AG20443 (cell line): Measurements from ENCODE around the gene OR6K3.
"Not testable (repeated sequence)": the region's sequence is repeated elsewhere in the genome, so short reads cannot be mapped to it uniquely, and the experiment has no call there.

Experiments used
- DNase-seq: peaks from one replicate; pipeline ENCODE4 v3.0.0; 2012; ENCODE audit warnings: low spot score, mixed read lengths

The OR6K3 gene, protein sequence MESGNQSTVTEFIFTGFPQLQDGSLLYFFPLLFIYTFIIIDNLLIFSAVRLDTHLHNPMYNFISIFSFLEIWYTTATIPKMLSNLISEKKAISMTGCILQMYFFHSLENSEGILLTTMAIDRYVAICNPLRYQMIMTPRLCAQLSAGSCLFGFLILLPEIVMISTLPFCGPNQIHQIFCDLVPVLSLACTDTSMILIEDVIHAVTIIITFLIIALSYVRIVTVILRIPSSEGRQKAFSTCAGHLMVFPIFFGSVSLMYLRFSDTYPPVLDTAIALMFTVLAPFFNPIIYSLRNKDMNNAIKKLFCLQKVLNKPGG

DNA sequence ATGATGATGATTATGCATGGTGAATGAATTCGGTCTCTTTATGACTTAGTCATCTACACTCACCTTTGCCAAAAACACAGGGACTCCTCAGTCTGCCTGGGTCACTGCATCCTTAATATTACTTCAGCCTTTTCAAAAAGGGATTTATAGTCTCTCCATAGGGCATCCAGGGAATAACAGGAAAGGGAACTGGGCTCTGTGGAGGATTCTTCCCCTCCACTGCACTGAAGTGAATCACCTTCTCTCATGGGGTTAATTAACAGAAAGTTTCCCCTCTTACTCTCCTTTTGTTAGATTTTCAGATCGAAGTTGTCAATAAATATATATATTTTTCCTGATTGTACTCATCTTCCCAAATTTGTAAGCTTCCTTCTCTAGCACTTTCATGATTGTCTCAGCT is at the start of gene OR6K3:
Gene OR6K3, minus strand, starts transcription at position 101 of the 400 bp plus-strand sequence. CDS start 2,605 bp downstream, outside the sequence.
- no peak for DNase-seq

DNA sequence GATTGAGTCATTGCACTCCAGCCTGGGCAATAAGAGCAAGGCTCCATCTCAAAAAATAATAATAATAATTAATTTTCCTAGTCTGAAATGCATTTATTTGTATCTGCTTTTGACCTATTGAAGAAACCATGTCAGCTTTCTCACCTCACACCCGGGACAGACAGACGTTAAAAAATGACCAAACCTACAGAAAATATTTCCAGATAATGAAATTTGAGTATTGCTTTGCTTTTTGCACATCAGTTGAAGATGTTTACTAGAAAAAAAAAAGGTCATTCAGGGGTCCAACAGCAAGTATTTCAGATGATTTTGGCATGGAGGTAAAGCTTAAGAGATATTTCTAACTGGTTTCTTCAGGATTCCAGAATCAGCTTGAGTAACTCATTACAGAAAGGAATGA is 33.9 kb upstream of the OR6K3 start, which contains the start of gene OR6K6:
Gene OR6K6, plus strand, starts transcription at position 301 of the 400 bp plus-strand sequence. CDS start 168 bp downstream, outside the sequence.
- no peak for DNase-seq

DNA sequence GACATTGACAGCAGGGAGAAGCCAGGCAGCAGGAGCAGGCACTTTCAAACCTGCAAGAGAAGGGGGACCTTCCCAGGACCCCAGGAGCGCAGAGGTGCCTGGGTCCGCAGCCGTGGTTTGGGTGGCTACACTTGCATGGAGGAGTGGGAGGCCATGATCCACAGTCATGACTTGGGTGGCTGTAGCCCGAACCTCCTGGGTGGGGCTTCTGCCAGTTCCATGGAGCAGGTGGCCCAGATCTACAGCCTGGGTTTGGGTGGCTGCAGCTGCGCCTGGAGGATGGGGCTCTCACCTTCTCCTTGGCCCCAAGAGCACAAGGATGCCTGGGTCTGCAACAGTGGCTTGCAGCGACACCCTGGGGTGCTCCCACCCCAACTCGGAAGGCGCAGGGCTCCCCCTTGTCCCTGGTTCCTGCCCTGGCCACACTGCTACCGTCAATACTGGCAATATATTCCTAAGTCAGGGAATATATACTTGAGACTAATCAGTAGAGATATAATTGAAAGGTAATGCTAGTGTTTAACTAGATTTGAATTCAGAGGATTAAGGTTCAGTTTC is 31.7 kb upstream of the OR6K3 start:
- no peak for DNase-seq

DNA sequence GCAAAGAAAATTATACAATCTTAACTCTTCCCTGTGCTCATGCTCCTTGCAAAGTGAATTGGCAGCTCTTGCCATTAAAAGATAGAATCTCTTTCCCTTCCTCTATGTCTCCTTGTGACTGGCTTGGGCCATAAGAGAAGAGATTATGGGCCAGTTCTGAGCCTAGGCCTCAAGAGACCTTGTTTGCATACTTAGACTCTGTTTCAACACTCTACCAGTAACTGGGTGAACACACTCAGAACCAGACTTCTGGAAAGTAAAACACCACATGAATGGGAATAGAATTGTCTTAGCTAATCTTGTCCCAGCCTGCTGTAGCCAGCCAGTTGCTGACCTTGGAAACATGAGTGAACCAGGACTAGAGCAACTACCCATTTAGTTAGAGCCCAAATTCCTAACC is 15.3 kb upstream of the OR6K3 start:
- no peak for DNase-seq

DNA sequence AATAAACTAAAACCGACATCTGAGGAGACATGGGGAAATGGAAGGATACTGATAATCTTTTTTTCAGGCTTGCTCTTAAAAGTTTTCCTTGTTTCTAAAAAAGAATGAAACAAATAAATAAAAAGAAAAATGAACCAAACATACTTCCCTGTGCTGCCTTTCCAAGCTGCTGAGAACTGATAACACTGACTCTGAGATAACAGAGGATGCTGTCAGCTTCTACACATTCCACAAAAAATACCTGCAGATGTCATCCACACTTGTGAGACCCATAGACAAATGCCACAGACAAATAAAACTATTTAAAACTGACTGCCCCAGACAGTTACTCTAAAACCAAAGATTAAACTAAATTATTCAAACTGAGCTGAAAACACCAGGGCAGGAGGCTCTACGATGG is 12.0 kb upstream of the OR6K3 start:
- DNase-seq: no peak

DNA sequence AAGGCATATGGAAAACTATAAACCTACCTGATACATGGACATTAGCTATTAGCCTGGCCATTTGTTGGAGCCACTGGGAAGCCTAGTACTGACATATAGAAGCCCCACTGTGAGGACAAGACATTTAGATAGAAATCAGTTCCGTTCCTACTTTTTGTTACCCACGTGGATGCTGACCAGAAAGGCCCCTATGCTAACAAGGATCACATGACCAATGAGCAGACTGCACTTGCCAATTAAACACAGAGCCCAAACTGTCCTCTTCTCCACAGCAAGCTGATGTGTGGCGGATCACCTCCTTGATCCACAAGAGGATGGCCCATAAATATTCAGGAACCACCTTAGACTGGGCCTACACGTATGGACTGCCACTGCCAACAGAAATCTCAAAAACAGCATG is 11.2 kb upstream of the OR6K3 start:
- DNase-seq: no peak

DNA sequence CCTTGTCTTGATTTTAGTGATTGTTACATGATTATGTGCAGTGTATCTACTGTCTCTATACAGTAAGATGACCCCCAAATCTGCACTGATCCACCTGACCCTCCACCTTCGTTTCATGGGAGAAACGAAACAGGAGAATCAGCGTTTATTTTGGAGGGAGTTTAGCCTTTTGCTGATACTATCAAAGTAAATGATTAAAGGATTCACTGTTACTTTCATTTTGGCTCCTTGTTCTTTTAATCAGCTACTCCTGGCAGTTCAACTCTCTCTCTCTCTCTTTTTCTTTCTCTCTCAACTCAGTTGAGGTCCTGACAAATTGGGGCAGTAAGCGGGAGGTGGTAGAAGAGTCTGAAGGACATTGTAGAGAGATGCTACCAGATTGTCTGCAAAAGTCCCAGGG is 9.9 kb upstream of the OR6K3 start:
- no peak for DNase-seq

DNA sequence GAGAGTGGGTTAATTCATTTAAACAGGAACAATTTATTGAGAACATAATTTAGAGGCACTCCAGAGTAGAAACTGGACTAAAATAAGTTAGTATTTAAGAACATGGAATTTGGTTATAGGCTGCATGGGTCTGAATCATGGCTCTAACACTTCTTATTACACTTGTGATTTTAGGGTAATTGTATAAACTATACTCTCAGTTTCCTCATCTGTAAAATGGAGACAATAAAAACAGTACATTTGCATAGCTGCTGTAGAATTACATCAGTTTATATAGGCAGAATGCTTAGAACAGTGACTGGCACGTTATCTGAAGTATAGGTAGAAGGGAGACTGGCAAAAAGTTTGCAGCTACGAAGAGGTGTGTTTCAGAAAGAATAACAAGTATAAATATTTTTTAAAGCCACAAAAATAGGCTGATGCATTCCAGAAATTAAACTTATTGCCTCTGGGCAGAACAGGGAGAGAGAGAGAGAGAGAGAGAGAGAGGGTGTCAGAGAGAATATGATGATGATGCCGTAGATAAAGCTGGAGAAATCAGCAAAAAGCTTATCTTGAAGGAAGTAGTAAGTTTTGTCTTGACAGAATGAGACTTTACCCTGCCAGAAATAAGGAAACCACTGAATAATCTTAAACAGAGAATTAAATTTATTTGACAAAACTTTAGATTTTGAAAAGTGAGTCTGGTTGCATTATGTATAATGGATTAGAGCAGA is 8.1 kb upstream of the OR6K3 start:
- DNase-seq: no peak

DNA sequence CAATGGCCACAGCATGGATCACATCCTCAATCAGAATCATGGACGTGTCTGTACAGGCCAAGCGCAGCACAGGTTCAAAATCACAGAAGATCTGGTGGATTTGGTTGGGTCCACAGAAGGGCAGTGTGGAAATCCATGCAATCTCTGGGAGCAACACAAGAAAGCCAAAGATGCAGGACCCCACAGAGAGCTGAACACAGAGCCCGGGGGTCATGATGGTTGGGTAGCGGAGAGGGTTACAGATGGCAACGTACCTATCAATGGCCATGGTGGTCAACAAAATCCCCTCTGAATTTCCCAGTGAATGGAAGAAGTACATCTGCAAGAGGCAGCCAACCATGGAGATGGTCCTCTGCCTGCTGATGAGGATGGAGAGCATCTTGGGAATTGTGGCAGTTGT is 3.9 kb upstream of the OR6K3 start:
- DNase-seq: no peak

DNA sequence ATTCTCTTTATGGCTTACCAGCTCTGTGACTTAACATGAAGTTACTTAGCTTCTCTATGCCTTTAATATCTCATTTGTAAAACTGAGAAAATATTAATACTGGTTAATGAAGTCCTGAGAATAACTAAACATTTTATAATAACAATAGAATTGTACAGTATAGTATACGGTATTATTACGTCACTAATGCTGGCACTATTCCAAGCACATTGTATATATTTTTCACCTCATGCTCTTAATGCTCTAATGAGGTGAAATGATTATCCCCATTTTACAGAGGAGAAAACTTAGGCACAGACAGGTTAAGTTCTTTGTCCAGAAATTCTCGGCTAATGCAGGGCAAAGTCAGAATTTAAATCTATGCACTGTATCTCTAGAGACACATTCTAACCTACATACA is 856 bp downstream of the OR6K3 start:
- DNase-seq: no peak

DNA sequence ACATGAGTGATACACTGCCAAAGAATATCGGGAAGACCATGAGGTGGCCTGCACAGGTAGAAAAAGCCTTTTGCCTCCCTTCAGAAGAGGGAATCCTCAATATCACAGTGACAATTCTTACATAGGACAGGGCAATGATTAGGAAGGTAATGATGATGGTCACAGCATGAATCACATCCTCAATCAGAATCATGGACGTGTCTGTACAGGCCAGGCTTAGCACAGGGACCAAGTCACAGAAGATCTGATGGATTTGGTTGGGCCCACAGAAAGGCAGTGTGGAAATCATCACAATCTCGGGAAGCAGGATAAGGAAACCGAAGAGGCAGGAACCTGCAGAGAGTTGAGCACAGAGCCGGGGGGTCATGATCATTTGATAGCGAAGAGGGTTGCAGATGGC is 3.2 kb downstream of the OR6K3 start:
- DNase-seq: no peak

DNA sequence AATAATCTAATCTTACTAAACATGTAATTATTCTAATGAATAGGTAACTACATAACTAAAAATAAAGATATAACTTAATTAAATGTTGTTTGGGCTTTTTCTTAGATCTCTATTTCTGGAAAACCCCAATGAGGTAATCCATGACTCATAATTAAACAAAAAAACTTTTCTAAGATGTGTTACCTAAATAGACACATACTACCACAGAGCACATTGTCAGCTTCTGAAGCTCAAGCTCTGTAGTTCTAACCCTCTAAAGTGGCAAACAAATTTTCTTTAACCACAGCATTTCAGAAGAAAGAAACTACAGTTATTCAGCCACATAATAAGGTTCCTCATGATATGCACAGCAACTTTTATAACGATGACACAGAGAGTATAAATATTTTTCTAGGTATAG is 4.2 kb downstream of the OR6K3 start:
- no peak for DNase-seq

DNA sequence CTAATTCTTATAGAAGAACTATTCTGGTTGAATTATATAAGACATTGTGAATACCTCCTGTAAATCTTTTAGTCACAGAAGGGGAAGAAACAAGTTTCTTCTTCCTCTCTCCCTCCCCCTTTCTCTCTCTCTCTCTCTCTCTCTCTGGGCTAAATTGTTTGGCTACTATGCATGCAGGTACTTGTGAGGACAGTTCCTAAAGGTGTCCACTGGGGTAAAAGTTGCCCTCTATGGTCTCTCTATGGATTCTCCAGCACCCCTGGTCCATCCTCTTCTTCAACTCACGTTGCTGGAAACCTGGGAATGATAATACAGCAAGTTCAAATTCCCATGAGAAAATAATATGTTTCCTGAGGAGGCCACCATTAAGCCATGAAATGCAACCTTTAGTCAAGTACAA is 5.8 kb downstream of the OR6K3 start:
- DNase-seq: no peak

DNA sequence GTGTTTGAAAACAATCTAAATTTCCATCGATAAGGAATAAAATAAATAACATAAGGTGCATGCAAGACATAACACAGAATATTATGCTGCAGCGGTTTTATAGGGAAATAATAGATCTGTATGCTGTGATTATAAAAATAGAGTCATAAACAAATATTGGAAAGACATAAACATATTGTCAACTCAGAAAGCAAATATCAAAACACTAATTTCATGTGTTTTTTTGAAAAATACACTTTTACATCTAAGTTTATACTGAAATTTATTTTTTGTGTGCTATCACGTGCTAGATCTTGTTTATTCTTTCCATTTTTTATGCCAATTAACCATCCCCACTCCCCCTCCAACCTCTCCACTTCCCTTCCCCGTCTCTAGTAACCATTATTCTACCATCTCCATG is 9.4 kb downstream of the OR6K3 start:
- DNase-seq: no peak

DNA sequence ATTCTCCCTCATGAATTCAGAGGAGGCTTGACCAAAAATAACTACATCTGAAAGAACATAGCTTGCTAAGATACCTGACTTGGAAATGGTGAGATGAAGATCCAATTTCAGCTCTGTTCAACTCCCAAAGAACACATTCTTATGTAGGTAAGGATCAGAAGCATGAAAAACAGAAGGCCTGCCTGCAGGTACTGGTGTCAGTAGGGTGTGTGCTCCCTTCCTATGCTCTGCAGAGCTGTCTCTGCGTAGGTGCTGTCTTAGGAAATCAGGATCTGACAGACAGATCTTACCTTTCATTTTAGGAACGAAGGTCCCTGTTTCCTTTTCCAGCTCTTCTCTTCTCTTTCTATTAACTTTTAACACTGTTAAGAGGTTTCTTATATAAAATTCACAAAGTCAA is 14.4 kb downstream of the OR6K3 start:
- no peak for DNase-seq

DNA sequence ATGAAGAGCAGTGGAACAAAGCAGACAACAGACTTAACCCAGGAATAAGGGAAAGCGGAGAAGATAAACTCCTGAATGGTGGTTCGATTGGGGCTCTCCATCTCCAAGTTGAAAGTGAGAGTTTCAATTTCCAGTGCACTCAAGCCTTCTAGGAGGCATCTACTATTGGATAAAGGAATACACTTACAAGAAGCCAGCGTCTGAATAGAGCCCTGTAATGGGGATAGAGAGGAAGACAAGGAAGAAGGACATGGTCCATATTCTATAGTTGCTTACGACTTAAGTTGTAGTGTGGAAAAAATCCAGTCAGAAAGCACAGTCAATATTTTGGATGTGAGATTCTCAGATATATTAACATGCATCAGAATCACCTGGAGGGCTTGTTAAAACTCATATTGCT is 20.0 kb downstream of the OR6K3 start, which contains the start of gene OR6K2:
Gene OR6K2, minus strand, starts transcription at position 101 of the 400 bp plus-strand sequence. Its CDS starts 0 bp downstream, at position 101.
- no peak for DNase-seq

DNA sequence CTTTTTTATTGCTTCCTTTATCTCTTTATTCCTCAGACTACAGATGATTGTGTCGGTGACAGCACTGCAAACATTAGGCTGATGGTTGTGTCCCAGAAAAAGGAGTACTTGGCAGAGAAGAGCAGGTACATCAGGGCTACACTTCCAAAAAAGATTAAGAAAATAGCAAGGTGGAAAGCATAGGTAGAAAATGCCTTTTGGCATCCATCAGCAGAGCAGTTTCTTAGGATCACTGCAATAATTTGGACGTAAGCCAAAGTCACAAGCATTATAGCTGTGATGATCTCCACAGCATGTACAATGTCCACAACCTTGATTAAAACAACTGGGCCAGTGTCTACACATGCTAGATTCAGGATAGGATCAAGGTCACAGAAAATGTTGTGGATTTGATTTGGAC is 25.9 kb downstream of the OR6K3 start:
- no peak for DNase-seq

DNA sequence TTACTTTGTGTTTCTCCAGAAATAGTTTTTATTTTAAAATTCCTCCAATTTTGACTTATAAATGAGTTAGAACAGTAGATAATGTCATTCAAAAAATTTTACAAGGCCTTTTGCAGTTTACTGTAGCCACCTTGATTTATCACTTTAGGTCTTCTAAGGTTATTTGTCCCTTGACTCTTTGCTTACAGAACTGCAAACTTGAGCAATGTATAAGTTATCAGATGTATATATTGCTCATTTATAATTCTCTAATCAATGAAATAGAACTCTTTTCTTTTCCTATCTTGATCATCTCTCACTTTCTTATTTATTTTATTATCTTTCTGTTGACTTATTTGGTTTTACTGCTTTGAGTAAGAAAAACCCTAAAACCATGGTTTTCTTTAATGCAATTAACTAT is 28.2 kb downstream of the OR6K3 start:
- no peak for DNase-seq

DNA sequence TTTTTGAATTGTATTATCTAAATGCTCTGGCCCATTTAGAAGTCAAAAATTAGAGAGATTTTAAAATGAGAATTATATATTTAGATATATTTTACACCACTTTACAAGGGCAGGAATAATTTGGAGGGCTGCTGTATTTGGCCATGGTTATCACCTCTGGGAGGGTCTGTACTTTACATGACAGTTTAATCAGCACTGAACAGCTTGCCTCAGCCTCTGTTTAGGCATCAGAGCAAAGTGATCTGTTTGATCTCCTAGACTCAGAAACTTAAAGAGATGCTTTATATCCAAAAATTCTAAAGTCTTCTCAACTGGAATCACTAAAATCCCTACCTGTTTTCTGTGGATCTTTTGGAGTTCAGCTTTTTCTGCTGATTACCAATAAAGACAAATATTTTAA is 28.6 kb downstream of the OR6K3 start:
- DNase-seq: no peak

DNA sequence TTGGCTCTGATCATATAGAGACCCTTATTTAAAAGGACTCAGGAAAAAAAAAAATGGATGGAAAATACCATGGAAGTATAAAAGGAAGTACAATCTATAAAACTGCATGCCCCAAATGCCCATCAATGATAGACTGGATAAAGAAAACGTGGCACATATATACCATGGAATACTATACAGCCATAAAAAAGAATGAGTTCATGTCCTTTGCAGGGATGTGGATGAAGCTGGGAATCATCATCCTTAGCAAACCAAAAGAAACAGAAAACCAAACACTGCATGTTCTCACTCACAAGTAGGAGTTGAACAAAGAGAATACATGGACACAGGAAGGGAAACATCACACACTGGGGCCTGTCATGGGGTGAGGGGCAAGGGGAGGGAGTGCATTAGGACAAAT is 29.4 kb downstream of the OR6K3 start:
- not testable (repeated sequence) for DNase-seq

DNA sequence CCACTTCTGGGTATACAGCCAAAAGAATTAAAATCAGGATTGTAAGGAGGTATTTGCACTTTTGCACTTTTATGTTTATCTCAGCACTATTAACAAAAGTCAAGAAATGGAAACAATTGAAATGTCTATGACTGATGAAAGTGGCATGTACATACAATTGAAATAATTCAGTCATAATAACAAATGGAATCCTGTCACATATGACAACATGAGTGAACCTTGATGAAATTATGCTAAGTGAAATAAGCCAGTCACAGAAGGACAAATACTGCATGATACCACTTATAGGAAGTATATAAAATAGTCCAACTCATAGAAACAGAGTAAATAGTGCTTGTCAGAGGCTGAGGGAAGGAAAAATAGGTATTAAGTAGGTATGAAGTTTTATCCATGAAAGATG is 30.6 kb downstream of the OR6K3 start:
- DNase-seq: no peak

DNA sequence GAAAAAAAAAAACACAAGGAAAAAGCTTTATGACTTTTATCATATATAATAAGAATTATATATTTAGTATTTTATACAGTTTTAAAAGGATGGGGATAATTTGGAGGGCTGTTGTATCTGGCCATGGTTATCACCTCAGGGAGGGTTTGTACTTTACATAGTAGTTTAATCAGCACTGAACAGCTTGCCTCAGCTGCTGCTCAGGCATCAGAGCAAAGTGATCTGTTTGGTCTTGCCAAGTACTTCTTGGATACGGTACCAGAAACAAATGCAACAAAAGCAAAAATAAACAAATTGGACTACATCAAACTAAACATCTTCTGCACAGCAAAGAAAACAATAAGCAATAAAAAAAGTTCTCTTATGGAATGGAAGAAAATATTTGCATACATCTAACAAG is 31.4 kb downstream of the OR6K3 start:
- DNase-seq: no peak

DNA sequence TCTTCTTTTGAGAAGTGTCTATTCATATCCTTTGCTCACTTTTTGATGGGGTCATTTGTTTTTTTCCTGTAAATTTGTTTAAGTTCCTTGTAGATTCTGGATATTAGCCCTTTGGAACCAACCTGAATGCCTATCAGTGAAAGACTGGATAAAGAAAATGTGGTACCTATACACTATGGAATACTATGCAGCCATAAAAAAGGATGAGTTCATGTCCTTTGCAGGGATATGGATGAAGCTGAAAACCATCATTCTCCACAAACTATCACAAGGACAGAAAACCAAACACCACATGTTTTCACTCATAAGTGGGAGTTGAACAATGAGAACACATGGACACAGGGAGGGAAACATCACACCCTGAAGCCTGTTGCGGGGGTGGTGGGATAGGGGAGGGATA is 32.2 kb downstream of the OR6K3 start:
- not testable (repeated sequence) for DNase-seq
